KOPT-K1 (cell line): ENCODE data around the gene CEP72.
"Not testable (repeated sequence)": the region's sequence is repeated elsewhere in the genome, so short reads cannot be mapped to it uniquely, and the experiment has no call there.

Source experiments
- H3K27ac ChIP-seq: fragments of 200-600 bp; sonication (generic); 2 replicates; pipeline ENCODE4 v1.5.1; 2016; ENCODE audit warnings: antibody characterized with exemption, mild to moderate bottlenecking, low read depth, low read length; ENCODE audit not compliant: poor library complexity, severe bottlenecking
- H3K36me3 ChIP-seq: fragments of 200-600 bp; sonication (generic); 2 replicates; pipeline ENCODE4 v1.5.1; 2017; ENCODE audit warnings: antibody characterized with exemption, mild to moderate bottlenecking, low read length, moderate library complexity; ENCODE audit not compliant: insufficient read depth
- H3K9me3 ChIP-seq: fragments of 200-600 bp; sonication (generic); 2 replicates; pipeline ENCODE4 v1.5.1; 2017; ENCODE audit warnings: antibody characterized with exemption, low read length, mild to moderate bottlenecking; ENCODE audit not compliant: insufficient read depth, poor library complexity, severe bottlenecking

CEP72 gene

GRCh38 chr5:686172-686523 is 74.0 kb downstream of the CEP72 start:
- H3K36me3 ChIP-seq, H3K27ac ChIP-seq, H3K9me3 ChIP-seq: not testable (repeated sequence)

DNA sequence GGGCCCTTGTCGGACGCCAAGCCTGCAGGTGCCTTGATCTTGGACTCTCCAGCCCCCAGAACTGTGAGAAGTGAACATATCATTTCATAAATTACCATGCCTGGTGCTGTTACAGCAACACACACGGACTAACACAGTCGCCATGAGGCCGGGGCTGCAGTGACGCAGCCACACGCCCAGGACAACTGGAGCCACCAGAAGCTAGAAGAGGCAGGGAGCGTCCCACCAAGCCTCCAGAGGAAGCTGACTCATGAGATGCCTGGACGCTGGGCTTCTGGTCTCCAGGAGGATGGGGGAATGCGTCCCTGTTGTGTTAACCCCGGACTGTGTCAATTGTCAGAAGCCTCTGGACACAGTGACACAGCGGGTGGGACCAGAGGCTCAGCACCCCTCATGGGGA is 74.8 kb downstream of the CEP72 start:
- not testable (repeated sequence) for H3K27ac ChIP-seq, H3K9me3 ChIP-seq, H3K36me3 ChIP-seq

DNA sequence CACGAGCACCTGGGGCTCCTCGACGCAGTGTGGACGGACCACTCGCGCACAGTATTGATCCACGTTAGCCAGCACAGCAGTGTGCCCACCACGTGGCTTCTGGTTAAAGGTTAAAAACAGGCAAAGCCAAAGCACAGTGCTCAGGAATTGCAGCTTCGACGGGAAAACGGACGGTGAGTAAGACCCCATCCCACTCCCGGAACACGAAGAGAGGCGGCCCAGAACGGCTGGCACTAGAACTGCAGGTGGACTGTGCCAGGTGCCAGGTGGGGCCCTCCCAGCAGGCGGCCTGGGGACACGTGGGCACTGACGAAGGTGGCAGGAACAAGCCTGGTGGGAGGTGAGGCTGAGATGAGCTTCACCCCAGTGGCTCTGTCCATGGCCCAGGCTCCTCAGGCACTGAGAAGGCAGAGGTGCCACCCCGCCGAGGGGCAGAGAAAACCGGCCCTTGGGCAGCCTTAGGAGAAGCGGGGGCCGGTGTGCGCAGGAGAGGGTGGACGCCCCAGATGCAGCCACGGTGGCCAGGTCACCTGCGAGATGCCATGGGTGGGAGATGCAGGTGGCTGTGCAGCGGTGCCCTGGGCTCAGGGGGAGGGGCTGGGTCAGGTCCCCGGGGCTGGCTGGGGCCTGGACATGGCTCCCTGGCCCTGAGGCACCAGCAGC is 76.3 kb downstream of the CEP72 start:
- H3K36me3 ChIP-seq, H3K9me3 ChIP-seq, H3K27ac ChIP-seq: not testable (repeated sequence)

DNA sequence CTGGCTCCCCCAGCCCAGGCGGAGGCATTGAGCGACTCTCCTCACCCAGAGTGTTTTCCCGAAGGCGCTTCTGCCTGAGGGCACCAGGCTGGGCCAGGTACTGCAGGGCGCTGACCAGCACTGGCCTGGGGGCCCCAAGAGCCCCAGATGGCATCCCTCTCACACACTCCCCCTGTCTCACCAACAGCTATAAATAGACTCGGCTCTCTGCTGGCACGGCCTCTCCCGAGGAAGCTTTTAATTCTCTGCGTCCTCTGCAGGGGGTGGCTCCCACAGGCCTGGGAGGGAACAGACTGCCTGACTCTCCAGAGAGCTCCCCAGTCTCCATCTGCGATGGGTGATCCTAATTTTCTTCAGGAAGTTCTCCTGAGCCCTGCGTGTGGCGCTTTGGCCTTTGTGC is 78.2 kb downstream of the CEP72 start:
- H3K9me3 ChIP-seq, H3K36me3 ChIP-seq, H3K27ac ChIP-seq: not testable (repeated sequence)

DNA sequence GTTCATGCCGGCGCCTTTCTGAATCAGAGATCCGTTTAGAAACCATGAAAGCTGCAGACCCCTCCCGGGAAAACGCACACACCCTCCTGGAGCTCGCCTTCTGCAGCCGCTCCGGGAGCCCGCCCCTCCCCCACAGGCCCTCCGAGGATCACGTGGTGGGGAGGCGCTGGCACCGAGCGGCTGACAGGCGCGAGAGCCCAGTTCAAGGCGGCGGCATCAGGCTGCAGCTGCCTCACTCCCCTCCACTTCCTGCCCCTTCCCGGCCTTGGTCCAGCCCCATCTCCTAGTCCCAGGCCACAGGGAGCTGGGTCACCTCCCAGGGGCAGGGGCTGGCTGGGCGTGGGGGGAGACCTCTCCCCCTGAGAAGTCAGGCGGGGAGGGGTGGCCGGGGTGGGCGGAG is 78.9 kb downstream of the CEP72 start:
- not testable (repeated sequence) for H3K9me3 ChIP-seq, H3K27ac ChIP-seq, H3K36me3 ChIP-seq

GRCh38 chr5:691817-692528 is 79.8 kb downstream of the CEP72 start:
- Histone ChIP-seq H3K9me3 (no peaks in the 10 kb centered on the region), H3K27ac (no peak overlapping the region), H3K36me3 (no peaks in the 10 kb centered on the region)

DNA sequence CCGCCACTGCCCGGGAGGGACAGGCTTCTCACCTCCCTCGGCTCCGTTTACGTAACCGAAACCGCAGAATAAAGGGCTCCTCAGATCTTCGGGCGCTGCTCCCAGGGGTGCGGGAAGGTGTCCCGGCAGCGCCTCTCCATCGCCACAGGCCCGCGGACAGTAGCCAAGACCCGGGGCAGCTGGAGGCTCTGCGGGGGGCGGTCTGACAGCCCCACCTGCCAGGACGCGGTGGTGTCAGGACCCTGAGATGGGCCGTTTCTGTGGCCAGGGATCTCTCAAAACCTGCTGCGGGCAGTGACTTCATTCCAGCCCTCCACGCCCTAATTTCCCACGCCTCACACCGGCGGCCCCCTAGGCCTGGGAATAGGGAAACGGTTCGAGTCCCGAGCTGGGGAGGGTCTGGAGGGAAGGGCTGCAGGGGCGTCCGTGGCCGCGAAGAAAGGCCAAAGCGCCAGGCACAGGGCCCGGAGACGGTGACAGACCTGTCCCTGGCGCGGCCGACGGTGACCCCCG is 80.4 kb downstream of the CEP72 start:
- not testable (repeated sequence) for H3K9me3 ChIP-seq, H3K27ac ChIP-seq, H3K36me3 ChIP-seq

DNA sequence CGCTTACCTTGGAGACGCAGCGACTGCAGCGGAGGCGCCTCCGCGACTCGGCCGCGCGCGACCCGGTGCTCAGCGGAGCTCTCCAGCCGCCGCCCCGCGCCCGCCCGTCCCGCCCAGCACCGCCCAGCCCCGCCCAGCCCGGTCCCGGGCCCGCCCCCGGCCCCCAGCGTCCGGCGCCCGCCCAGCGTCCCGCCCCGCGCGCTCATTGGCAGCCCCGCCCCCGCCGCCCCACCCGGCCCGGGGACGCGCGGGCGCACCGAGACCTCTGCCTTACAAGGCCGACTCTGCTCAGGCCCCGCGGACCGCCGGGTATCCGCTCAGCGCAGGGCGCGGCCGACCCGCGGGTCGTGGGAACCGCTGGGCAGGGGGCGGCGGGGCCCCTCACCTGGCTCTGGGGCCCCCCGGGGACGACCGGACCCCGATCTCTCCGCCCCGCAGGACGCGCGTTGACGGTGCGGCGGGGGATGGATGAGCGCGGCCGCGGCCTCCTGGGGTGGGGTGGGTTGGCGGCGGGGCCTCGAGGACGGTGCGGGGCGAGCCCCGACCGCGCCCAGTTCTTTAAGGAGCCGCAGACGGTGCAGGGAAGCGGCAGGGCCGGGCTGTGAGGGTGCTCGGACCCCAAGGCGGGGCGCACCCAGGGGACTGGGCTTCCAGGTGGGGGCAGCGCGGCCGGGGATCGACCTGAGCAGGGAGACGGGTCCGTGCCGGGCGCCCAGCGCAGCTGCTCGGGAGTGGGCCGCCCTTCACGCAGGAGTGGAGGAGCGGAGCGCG is 81.3 kb downstream of the CEP72 start, which contains the start of gene TPPP:
TSS of gene TPPP (minus strand) at position 82 of the 771 bp plus-strand sequence. CDS start 15,292 bp downstream, outside the sequence.
- H3K27ac ChIP-seq, H3K9me3 ChIP-seq, H3K36me3 ChIP-seq: not testable (repeated sequence)

DNA sequence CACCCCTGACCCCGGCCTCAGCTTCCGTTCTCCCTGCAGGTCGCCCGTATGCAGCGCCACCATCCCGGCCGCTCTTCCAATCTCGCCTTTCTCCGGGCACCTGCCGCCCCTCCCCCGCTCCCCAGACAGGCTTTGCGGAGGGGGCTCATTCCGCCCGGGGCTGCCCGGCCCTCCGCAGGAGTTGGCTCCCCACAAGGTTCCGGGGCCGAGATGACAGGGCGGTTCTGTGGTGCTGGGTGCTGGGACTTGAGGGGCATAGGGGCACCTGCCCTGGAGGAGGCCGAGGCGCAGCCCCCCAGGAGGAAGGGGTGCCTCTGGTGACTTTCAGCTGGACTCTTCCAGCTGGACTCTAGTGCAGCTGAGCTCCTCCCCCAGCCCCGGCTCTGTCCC is 81.9 kb downstream of the CEP72 start:
- not testable (repeated sequence) for H3K9me3 ChIP-seq, H3K27ac ChIP-seq, H3K36me3 ChIP-seq

DNA sequence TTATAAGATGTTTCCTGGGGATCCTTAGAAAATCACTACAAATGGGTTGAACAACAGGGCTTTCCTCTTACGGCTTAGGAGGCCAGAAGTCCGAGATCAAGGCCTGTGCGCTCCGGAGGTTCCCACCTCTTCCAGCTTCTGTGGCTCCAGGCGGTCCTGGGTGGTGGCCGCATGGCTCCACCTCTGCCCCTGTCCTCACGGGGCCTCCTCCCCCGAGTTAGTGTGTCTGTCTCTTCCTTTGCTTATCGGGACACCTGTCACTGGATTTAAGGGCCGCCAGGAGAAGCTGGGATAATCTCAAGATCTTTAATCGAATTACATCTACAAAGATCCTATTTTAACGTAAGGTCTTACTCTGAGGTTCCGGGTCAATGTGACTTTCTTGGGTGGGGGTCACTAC is 83.3 kb downstream of the CEP72 start:
- H3K36me3 ChIP-seq, H3K27ac ChIP-seq, H3K9me3 ChIP-seq: not testable (repeated sequence)

- H3K9me3 ChIP-seq, H3K27ac ChIP-seq, H3K36me3 ChIP-seq: not testable (repeated sequence)
Observed at GRCh38 chr5:696191-696590, 84.1 kb downstream of the CEP72 start.

DNA sequence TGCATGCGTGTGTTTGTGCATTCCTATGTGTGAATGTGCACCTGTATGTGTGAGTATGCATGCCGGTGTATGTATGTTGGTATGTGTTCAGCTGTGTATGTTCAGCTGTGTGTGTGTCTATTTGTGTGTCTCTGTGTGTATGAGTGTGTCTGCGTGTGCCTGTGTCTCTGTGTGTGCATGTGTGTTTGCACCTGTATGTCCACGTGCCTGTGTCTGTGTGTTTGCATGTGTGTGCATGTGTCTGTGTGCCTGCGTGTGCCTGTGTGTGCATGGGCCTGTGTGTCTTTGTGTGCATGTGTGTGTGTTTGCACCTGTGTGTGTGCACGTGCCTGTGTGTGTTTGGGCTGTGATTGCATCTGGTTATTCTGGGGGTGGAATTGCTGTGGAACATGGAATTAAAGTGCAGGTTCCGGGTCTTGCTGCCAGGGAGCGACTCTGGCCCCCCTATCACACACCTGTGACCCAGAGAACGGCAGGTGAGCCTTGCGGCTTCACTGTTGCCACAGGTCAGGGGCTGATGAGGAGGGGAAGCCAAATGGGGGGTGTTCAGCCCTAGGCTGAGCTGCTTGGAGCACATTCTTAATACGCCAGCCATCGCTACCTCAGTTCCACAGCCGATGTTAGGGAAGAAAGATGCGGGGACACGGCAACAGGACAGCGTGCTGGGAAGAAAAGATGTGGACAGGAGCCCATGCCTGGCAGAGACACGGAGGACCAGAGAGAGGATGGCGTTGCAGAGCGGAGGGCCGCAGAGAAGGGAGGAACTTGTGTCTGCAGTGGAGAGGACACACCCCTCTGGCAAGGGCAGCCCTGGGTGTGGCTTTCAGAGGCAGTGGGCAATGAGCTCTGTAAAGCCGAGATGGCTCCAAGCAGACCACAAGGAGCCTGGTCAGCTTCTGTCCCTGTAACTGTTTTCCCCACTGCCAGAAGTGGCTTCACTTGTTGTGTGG is 84.9 kb downstream of the CEP72 start:
- not testable (repeated sequence) for H3K27ac ChIP-seq, H3K36me3 ChIP-seq

More for the DNA sequence above, 84.9 kb downstream of the CEP72 start:
- H3K9me3 ChIP-seq: not testable (repeated sequence)
